ACHN (cell line): ENCODE results near the gene ATP11A.

Source experiments
- DNase-seq: peaks from one replicate; pipeline ENCODE4 v3.0.0-alpha.2; 2015
- in situ Hi-C: cut with HindIII; loops from 2 replicates; pipeline ENCODE4 v1.10.0; 2017; ENCODE audit warnings: low sequenced_read_pairs, low pct_ligation_motif_present, low pct_unique_long_range_greater_than_20kb

The ATP11A gene

GRCh38 chr13:112687836-112688559, 1.8 kb upstream of the ATP11A start:
- in situ Hi-C loops = no loop called here
- DNase-seq = no peak

- in situ Hi-C loops = no loop called here
- no peak for DNase-seq
Observed at GRCh38 chr13:112688560-112689302, 1.1 kb upstream of the ATP11A start.

DNA sequence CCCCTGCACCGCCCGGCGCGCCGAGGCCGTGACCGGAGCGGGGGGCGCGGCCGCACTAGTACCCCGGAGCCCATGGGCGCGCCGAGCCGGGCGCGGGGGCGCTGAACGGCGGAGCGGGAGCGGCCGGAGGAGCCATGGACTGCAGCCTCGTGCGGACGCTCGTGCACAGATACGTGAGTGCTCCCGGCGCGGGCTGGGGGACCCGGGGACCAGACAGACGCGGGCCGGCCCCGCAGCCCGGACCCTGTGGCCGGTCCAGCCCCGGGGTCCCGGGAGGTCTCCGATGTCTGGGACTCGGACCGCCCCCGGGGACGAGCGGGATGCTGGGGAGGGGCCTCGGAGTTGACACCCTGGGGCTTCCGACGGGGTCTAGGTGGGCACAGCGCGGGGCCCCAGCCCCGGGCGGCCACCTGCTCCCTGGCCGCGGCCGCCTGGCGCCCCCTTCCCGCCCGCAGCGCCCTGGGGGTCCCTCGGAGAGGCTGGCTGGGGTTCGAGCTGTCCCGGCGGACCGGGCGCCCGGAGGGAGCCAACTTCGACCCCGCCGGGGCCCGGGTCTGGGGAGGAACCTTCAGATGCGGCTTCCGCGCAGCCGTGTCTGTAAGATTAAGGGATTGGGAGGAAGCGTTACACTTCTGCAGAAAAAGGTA, 568 bp downstream of the ATP11A start:
- in situ Hi-C loops = no loop called here

DNA sequence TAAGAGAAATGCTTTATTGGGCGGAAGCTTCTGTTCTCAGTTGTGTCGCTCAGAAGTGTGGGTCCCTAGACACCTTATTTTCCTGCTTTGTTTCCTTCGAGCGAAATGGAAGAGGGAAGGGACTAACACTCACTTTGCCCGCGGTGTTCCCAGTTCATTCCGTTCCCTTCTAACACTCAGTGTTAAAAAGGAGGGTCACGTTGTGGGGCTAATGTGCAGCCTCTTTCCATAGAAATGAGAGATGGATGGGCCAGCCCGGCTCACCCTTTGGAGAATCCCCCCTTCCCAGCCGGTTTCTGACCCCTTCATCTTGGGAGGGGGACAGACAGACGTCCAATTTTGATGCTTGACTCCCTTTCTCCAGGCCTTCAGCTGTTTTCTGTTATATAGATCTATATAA, 2.3 kb downstream of the ATP11A start:
- in situ Hi-C loops = no loop called here
- DNase-seq = no peak

More for the DNA sequence above, 568 bp downstream of the ATP11A start:
- DNase-seq = peak; percentile 44

GRCh38 chr13:112692586-112692985, 2.7 kb downstream of the ATP11A start:
- no peak for DNase-seq
- in situ Hi-C loops = no loop called here

- in situ Hi-C loops = no loop called here
- DNase-seq = peak; percentile 38
Observed at GRCh38 chr13:112693831-112694497, 4.1 kb downstream of the ATP11A start.

- in situ Hi-C loops = no loop called here
- DNase-seq = no peak
Observed at GRCh38 chr13:112695121-112695520, 5.3 kb downstream of the ATP11A start.

GRCh38 chr13:112696001-112696868, 6.4 kb downstream of the ATP11A start:
- in situ Hi-C loops = no loop called here
- DNase-seq = no peak

GRCh38 chr13:112696869-112697465, 7.1 kb downstream of the ATP11A start:
- in situ Hi-C loops = no loop called here
- no peak for DNase-seq

DNA sequence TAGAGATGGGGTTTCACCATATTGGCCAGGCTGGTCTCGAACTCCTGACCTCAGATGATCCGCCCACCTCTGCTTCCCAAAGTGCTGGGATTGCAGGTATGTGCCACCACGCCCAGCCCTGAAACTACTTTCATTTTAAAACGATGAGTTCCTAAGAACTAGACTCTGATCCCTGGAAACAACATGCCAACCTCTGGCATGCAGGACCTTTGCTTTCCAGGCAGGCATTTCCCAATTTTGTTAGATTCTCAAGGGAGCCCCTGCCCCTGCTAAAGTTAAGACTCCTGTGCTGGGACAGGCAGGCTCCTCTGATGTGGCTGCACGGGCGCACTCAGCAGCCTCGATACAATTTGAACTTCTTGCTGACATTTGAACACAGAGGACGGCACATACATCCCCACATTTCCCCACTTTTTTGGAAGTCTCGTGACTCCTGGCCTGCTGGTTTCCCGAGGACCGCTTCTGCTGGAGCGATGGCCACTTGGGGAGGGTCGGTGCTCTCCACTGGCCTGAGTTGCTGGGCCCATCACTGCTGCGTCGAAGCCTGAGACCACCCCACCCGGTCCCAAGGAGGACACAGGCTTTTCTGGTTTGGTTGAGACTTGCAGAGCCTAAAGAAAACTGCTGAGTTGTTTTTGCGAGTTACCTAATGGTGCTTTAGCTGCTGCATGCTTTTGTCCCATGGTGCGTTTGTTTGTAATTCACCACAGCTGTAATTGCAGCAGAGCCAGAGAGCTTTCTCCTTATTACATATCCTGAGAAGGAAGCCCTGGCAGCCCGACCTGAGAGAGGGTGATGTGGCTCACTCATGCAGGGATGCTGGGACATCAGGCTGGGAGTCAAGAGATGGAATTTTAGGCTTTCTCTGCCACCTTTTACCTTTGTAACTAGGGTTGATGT, 8.2 kb downstream of the ATP11A start:
- in situ Hi-C loops = no loop called here
- no peak for DNase-seq

DNA sequence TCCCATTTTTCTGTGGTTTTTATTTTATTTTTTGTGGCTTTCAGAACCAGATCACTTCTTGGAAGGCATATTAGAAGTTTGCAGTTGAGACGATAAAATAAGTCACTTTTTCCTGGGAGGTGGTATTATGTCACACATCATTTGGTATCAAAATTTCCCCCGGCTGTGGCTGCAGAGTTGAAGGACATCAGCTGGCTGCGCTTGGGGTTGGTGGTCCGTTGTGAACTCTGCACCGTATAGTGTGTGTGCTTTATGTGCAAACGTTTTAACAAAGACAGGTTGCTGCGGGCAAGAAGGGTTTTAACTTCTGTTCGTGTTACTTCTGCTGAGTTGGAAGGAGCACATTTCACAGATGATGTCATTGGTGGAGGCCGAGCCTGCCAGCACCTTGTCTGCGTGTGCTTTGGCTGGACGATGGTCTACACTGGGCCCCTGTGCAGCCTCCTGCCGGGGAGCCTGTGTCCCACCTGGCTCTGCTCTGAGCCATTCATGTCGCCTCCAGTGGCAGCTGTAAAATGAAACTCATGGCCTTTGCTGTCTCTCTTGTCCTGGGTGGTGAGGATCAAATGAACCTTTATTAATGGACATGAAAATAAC, 9.6 kb downstream of the ATP11A start:
- in situ Hi-C loops = no loop called here
- no peak for DNase-seq

GRCh38 chr13:112700291-112701060, 10.6 kb downstream of the ATP11A start:
- in situ Hi-C loops = no loop called here

DNA sequence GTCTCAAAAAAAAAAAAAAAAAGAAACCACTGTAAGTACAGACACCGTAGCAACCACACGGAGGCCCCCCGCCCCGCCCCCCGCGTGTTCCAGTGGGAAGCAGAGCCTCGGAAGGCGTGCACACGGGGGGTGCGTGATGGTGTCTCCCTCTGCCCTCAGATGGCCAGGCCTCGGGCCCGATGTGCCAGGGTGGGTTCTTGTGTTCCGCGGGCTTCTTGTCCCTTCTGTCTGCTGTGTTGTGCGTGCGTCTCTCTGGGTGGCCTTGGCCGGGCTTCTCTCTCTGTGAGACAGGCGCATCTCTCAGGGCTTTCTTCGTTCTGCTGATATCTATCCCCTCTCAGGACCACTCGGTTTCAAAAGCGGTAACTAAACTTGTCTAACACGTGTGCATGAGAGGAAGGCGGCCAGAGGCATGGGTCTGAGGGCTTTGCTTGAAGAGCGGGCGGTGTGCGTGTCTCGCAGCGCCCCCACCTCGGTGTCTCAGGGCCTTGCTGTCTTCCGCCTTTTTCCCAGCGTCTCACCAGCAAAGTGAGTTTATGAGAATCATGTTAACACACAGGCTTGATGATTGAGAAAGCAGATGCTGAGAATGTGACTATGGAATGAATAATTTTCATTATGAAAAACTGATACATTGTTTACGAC, 12.6 kb downstream of the ATP11A start:
- in situ Hi-C loops = no loop called here
- no peak for DNase-seq

More at GRCh38 chr13:112700291-112701060, 10.6 kb downstream of the ATP11A start:
- DNase-seq = no peak

DNA sequence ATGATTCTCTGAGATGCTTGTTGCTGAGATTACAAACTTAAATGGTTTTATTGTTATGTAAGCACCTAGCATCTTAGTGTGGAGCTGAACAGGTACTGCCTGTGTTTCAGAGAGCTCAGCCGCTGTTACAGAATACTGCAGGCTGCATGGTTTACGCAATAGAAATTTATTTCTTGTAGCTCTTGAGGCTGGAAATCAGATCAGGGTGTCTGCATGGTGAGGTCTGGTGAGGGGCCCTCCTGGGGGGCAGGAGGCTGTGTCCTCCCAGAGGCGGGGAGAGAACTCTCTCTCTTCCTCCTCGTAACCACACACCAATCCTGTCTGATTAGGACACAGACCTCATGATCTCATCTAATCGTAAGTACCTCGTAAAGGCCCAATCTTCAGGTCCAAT, 13.1 kb downstream of the ATP11A start:
- DNase-seq = no peak
- in situ Hi-C loops = no loop called here

DNA sequence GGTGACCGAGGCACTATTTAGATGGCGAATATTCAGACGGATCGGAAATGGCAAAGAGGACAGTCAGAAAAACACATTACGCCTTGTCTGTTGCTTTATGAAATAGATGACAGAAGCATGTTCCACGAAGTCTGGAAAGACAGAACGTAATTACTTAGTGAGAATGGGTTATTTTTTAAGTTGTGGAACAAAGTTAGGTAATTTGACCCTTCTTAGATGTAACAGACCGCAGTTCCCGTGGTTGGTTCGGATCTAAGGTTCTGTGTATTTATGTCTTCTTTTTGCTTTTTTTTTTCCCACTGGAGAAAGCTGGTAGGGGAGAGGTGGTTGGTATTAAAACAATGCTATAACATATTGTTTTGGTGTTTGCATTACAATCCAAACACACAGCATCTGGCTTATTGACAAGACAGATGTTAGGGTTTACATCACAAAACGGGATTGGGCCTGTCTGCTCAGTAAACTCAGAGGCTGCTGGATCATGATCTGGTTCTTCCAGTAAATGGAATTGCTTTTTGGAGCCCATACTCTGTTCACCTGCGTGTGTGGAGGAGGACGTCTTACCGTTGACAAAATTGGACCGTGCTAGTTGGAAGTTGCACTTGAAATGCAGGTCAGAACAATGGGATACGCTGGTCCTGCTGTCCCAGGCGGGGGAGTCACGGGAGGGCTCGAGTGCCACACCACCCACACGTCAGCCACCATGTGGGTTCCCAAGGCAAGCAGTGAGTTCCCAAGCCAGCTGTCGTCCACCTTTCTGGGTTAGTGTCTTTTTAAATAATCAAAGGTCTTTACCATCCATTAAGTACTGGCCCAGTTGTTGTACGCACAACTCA, 13.8 kb downstream of the ATP11A start:
- no peak for DNase-seq
- in situ Hi-C loops = no loop called here
